ENCODE data around the gene CNNM4.

DNA sequence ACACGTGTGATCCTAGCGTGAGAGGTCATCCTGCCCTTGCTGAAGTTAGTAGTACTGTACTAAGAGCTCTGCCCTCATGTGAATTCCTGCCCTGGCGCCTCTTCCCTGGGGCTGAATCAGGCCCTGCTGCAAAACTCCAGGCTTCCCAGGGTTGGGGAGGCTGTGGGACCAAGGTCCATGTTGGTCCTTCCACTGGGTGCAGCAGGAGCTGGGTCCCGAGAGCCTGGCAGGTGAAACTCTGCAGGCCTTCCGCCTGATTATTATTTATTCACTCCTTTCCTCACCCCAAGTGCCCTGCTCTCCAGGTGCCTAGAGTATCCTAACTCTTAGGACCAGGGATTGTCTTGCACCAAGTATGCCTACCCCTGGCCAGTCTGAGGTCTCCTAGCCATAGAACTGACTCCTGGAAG, 50.1 kb downstream of the CNNM4 start:
- TF ChIP-seq, protein P1, sequence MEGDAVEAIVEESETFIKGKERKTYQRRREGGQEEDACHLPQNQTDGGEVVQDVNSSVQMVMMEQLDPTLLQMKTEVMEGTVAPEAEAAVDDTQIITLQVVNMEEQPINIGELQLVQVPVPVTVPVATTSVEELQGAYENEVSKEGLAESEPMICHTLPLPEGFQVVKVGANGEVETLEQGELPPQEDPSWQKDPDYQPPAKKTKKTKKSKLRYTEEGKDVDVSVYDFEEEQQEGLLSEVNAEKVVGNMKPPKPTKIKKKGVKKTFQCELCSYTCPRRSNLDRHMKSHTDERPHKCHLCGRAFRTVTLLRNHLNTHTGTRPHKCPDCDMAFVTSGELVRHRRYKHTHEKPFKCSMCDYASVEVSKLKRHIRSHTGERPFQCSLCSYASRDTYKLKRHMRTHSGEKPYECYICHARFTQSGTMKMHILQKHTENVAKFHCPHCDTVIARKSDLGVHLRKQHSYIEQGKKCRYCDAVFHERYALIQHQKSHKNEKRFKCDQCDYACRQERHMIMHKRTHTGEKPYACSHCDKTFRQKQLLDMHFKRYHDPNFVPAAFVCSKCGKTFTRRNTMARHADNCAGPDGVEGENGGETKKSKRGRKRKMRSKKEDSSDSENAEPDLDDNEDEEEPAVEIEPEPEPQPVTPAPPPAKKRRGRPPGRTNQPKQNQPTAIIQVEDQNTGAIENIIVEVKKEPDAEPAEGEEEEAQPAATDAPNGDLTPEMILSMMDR (IDR thresholded peaks at IDR 0.05) = no peak
- TF ChIP-seq POLR2AphosphoS5 (IDR thresholded peaks at IDR 0.05; ENCODE audit: low read depth, low read length) (no peak), RFX5 (IDR thresholded peaks at IDR 0.05; ENCODE audit: low read length) (no peak), CHD2 (IDR thresholded peaks at IDR 0.05; ENCODE audit: low read length, partially characterized antibody) (no peak), FOXJ3 (CRISPR knock-in tag; IDR thresholded peaks at IDR 0.05) (no peak), EP300 (IDR thresholded peaks at IDR 0.05; ENCODE audit: borderline replicate concordance in 1 of 2, low read depth in 1 of 2, low read length in 1 of 2) (no peak), RAD21 (IDR thresholded peaks at IDR 0.05; ENCODE audit: low read length) (no peak)
- TF ChIP-seq, protein P2, sequence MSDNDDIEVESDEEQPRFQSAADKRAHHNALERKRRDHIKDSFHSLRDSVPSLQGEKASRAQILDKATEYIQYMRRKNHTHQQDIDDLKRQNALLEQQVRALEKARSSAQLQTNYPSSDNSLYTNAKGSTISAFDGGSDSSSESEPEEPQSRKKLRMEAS (IDR thresholded peaks at IDR 0.05; ENCODE audit: low read depth) = no peak
